ENCODE measurements around the gene PVR. TPM values are rescaled to one million over a fixed set of nuclear protein-coding genes. Genes with fewer than 3 reads are reported as not detected.
A peak's percentile ranks its signal among the peaks of the same experiment; 100 is the strongest.

PVR gene
- total and polyA plus RNA-seq, 9 of the 15 experiments (the other 6 are each of a cell fraction or from before 2014, with no cell fraction given), result 0.89 to 14.5 (median 9.8) TPM

DNA sequence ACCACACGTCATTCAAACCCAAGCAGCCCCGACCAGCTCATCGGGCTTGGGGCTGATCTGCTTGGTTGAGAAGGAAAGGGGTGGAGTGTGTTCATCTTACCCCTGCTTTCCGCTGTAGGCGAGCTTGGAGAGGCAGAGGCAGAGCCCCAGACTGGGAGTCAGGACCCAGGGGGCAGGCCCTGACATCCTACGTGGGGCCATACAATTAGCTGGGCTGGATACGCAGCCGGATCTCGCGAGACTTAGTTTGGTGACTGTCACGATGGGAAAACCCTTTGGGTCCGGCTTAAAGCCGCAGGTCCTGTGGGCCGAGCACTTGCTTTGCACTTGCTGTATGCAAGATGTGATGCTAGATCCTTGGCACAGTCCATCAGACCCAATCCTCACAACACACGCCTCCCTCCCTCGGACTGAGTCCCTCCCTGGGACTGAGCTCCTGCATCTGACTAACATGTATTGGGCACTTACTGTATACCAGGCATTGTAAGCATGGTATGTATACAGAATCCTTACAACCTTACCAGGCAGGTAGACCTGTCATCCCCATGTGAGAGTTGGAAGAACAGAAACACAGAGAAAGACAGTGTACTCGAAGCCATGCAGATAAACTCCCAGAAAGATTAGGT is 59.0 kb downstream of the PVR start:
- H3K27ac ChIP-seq (ENCODE audit: extremely low read depth, low read depth, low read length), result no peak overlapping the region
- no peaks in the 10 kb centered on the region for H3K36me3 ChIP-seq (ENCODE audit: control insufficient read depth, insufficient read depth, low read length)
- TF ChIP-seq ZNF561 (CRISPR knock-in tag; conservative IDR thresholded peaks at IDR 0.05), result no peak
- TF ChIP-seq CHD2 (IDR thresholded peaks at IDR 0.05; ENCODE audit: low read depth, low read length), result peak; percentile 78
- TF ChIP-seq ZKSCAN8 (CRISPR knock-in tag; IDR thresholded peaks at IDR 0.05), result peak; percentile 97
- TF ChIP-seq KLF1 (tag; IDR thresholded peaks at IDR 0.05), result 0 out of 2 replicates have a peak, but pooled peaks have one; percentile 13
- TF ChIP-seq KAT2B (IDR thresholded peaks at IDR 0.05; ENCODE audit: low read depth, low read length), result no peak
- peaks cover 0 to 20% of the 10 kb centered on the region in 2 experiments; a peak in 4 of 5 replicates for H3K4me1 ChIP-seq (replicated peaks in 1 of 2; ENCODE audit: control insufficient read depth in 2 of 2, insufficient read depth in 2 of 2, low read length in 2 of 2)
- H3K9ac ChIP-seq (ENCODE audit: insufficient read depth in 1 of 2, low read depth in 2 of 2, low read length in 2 of 2), result 0 out of 4 replicates have a peak overlapping the region, but pooled peaks of 1 of the 2 experiments have one; percentile 15
- H3K79me2 ChIP-seq (ENCODE audit: control insufficient read depth, insufficient read depth, low read length), result no peaks in the 10 kb centered on the region
- no peaks in the 10 kb centered on the region for H3K27me3 ChIP-seq (ENCODE audit: control insufficient read depth in 2 of 2, insufficient read depth in 2 of 2, low read length in 2 of 2)
- no peaks in the 10 kb centered on the region for H3K9me1 ChIP-seq (ENCODE audit: control insufficient read depth, insufficient read depth, low read length)
- no peak overlapping the region for H3K4me2 ChIP-seq (ENCODE audit: insufficient read depth, low read length)
- ChIA-PET POLR2A (interaction anchor here (0.5 kb wide), 1 partner anchor 138 kb away, joined by 3 read pairs; no protein-coding TSS in a partner anchor), CTCF (ENCODE audit: low intra/inter-chr PET ratio) (no interaction called here)
- 68% methylated on average over 17 of the region's 17 CpGs for WGBS (ENCODE audit: insufficient coverage, low coverage, missing lambda C conversion rate)
- H3K9me3 ChIP-seq (replicated peaks; ENCODE audit: control insufficient read depth, insufficient read depth, low read depth, low read length), result no peaks in the 10 kb centered on the region
- DNase-seq (ENCODE audit: extremely low read depth in 1 of 4, low spot score in 3 of 4) (no peak), ATAC-seq (0 out of 3 replicates have a peak, but pooled peaks have one; percentile 39), FAIRE-seq (no peak)
- intact Hi-C loops (cut with micrococcal nuclease), result no loop called here
- BruUV-seq (replicated peaks), result no TSS peak
- H2AFZ ChIP-seq (ENCODE audit: low read depth, low read length), result peak overlapping the region; percentile 62
- H3K4me3 ChIP-seq, result no peak overlapping the region
- in situ Hi-C loops (cut with MboI), result no loop called here
- no peaks in the 10 kb centered on the region for H4K20me1 ChIP-seq (replicated peaks; ENCODE audit: control insufficient read depth, insufficient read depth, low read length)
